ENCODE data around the gene DNASE1L2. TPM values are rescaled to one million over a fixed set of nuclear protein-coding genes. Genes with fewer than 3 reads are reported as not detected.

Gene DNASE1L2
- total and polyA plus RNA-seq, 2 donors (not counting 3 experiments of a cell fraction or from before 2014, with no cell fraction given) = 0.57 to 1.2 TPM

- dilution Hi-C loops (cut with MboI; ENCODE audit: extremely low pct_ligation_motif_present, low sequenced_read_pairs) (no loop called here), intact Hi-C loops (cut with micrococcal nuclease) (no loop called here)
- Histone ChIP-seq H3K36me3 (ENCODE audit: control insufficient read depth in 2 of 2, extremely low read depth in 1 of 2, insufficient read depth in 2 of 2, low read length in 2 of 2) (peaks cover 9 to 49% of the 10 kb centered on the region in 2 experiments), H3K4me3 (replicated peaks in 1 of 3; ENCODE audit: insufficient read depth in 1 of 3, low read depth in 1 of 3, low read length in 3 of 3) (no peak overlapping the region), H3K4me1 (ENCODE audit: control insufficient read depth, extremely low read depth, insufficient read depth, low read length) (no peaks in the 10 kb centered on the region), H4K20me1 (replicated peaks; ENCODE audit: control insufficient read depth, extremely low read depth, insufficient read depth, low read length) (no peaks in the 10 kb centered on the region), H3K9me3 (replicated peaks; ENCODE audit: control insufficient read depth, insufficient read depth, low read length) (no peaks in the 10 kb centered on the region), H3K9me1 (replicated peaks; ENCODE audit: control insufficient read depth, extremely low read depth, insufficient read depth, low read length) (no peaks in the 10 kb centered on the region), H3K4me2 (ENCODE audit: insufficient read depth, low read length) (no peak overlapping the region), H3K9ac (replicated peaks; ENCODE audit: extremely low read depth, insufficient read depth, low read length) (no peak overlapping the region), H2AFZ (ENCODE audit: low read depth, low read length) (no peak overlapping the region), H3K79me2 (ENCODE audit: control insufficient read depth, insufficient read depth, low read length) (peaks cover 18% of the 10 kb centered on the region), H3K27ac (ENCODE audit: insufficient read depth, low read depth, low read length) (no peak overlapping the region), H3K27me3 (ENCODE audit: control insufficient read depth in 2 of 2, insufficient read depth in 2 of 2, low read length in 2 of 2) (no peaks in the 10 kb centered on the region)
- POLR2A ChIA-PET = no interaction called here
- FAIRE-seq (no peak), DNase-seq (ENCODE audit: low read depth, low spot score) (no peak)
- BruUV-seq (replicated peaks) = no TSS peak
- no peak for TF ChIP-seq MYC (IDR thresholded peaks at IDR 0.05; ENCODE audit: low read depth, low read length)
- TF ChIP-seq POLR2AphosphoS5 (IDR thresholded peaks at IDR 0.05; ENCODE audit: insufficient read depth, low read depth, low read length) = no peak
- no peak for TF ChIP-seq MAX (IDR thresholded peaks at IDR 0.05; ENCODE audit: insufficient read depth, insufficient read length)
- TF ChIP-seq JUN (IDR thresholded peaks at IDR 0.05; ENCODE audit: borderline replicate concordance, insufficient read depth, insufficient read length, low read depth) = no peak
- no peak for TF ChIP-seq CTCF (IDR thresholded peaks at IDR 0.05; ENCODE audit: extremely low read depth in 1 of 2, insufficient read depth in 1 of 2, low read depth in 1 of 2, low read length in 2 of 2)
- TF ChIP-seq GATA2 (IDR thresholded peaks at IDR 0.05; ENCODE audit: insufficient read depth, insufficient read length, low read depth, low read length) = no peak
- TF ChIP-seq EZH2 (IDR thresholded peaks at IDR 0.05; ENCODE audit: borderline replicate concordance, low read depth, low read length, severe bottlenecking) = no peak
- TF ChIP-seq POLR2A (IDR thresholded peaks at IDR 0.05; ENCODE audit: low read depth, low read length) = no peak
- TF ChIP-seq FOS (IDR thresholded peaks at IDR 0.05; ENCODE audit: borderline replicate concordance, insufficient read depth, low read length) = no peak
- CTCF ChIA-PET = no interaction called here
Measured at GRCh38 chr16:2230376-2230775, 5.9 kb upstream of the DNASE1L2 start.
